Spleen (tissue), 11 donors: Measurements from ENCODE around the gene DAZAP1. TPM values are rescaled to one million over a fixed set of nuclear protein-coding genes. Genes with fewer than 3 reads are reported as not detected.

Experiments
- DNase-seq: peaks from one replicate; pipeline ENCODE4 v3.0.0-alpha.2; 2020
- H3K27ac ChIP-seq, 8 donors: fragments of 200-600 bp; sonication (generic) in 7 of 8; 1 replicate in 4 of 8; 2 replicates in 4 of 8; pipeline versions ENCODE4 v1.5.0 to v1.8.0; 2016 to 2021; ENCODE audit warnings: inconsistent platforms in 4 of 8, mild to moderate bottlenecking in 4 of 8, moderate library complexity in 1 of 8
- H3K27me3 ChIP-seq, 7 donors: fragments of 200-600 bp; sonication (generic) in 6 of 7; replicated peaks in 1 of 7; 1 replicate in 4 of 7; 2 replicates in 3 of 7; pipeline versions ENCODE4 v1.5.0 to v1.8.0; 2016 to 2021; ENCODE audit warnings: inconsistent platforms in 3 of 7, mild to moderate bottlenecking in 1 of 7
- H3K36me3 ChIP-seq, 6 donors: fragments of 200-600 bp; sonication (generic) in 5 of 6; 1 replicate in 4 of 6; 2 replicates in 2 of 6; pipeline versions ENCODE4 v1.5.0 to v1.8.0; 2016 to 2021; ENCODE audit warnings: inconsistent platforms in 2 of 6
- H3K4me1 ChIP-seq, 6 donors: fragments of 200-600 bp; sonication (generic) in 5 of 6; 1 replicate in 3 of 6; 2 replicates in 3 of 6; pipeline versions ENCODE4 v1.5.0 to v1.8.0; 2016 to 2021; ENCODE audit warnings: inconsistent platforms in 3 of 6
- H3K4me3 ChIP-seq, 8 donors: fragments of 200-600 bp; sonication (generic) in 7 of 8; 1 replicate in 4 of 8; 2 replicates in 4 of 8; pipeline versions ENCODE4 v1.5.0 to v1.8.0; 2016 to 2021; ENCODE audit warnings: inconsistent platforms in 4 of 8, mild to moderate bottlenecking in 4 of 8, moderate library complexity in 2 of 8
- H3K9me3 ChIP-seq, 8 donors: fragments of 200-600 bp; sonication (generic) in 7 of 8; 1 replicate in 4 of 8; 2 replicates in 4 of 8; pipeline versions ENCODE4 v1.5.0 to v1.8.0; 2016 to 2021; ENCODE audit warnings: inconsistent platforms in 4 of 8
- CTCF ChIP-seq, 11 experiments: fragments of 200-600 bp in 7 of 11; fragments of 450-650 bp in 4 of 11; sonication (generic) in 4 of 11; IDR thresholded peaks in 8 of 11; conservative IDR thresholded peaks in 3 of 11; 1 replicate in 7 of 11; 2 replicates in 4 of 11; pipeline versions ENCODE4 v1.4.0 to v1.8.0; 2016 to 2021; ENCODE audit warnings: antibody characterized with exemption in 11 of 11, inconsistent platforms in 4 of 11, mild to moderate bottlenecking in 1 of 11
- POLR2A ChIP-seq, 3 donors: fragments of 450-650 bp; IDR thresholded peaks; one replicate each; pipeline ENCODE4 v1.5.1; 2017; ENCODE audit warnings: antibody characterized with exemption in 3 of 3, mild to moderate bottlenecking in 1 of 3
- POLR2AphosphoS5 ChIP-seq, 3 donors: sonication (generic); formaldehyde crosslinking; IDR thresholded peaks; one replicate each; pipeline ENCODE4 v1.5.1; 2017; ENCODE audit warnings: antibody characterized with exemption in 3 of 3
- WGBS, 5 donors: extraction: QIAGEN DNeasy Blood & Tissue Kit in 3 of 5; methylation state at CpG; one replicate each; pipeline versions ENCODE4 v1.1.5 to v1.1.7; 2013 to 2018; 5-methylcytosine and 5-hydroxymethylcytosine counted together
- intact Hi-C: fragments of 100-400 bp; cut with DNase I; formaldehyde crosslinking; loops from one replicate; pipeline ENCODE4 v1.15.0; 2023; ENCODE audit warnings: low total_unique reads
- polyA plus RNA-seq, 3 donors: library from polyadenylated mRNA; stranded (reverse); fragments of 200-250 nt; gene quantifications; one replicate each; pipeline ENCODE4 v1.2.1, GENCODE V29; 2013
- total RNA-seq, 7 donors: library from RNA; depleted of rRNA in 3 of 7; stranded (reverse); fragments of >200 nt in 3 of 7; fragmentation: NEBNext Ultra II Directional in 4 of 7; extraction: Animal tissue kit (Norgen Biotek cat#: 25700) in 4 of 7; gene quantifications; one replicate each; pipeline versions ENCODE4 v1.1.0 to v1.2.1, GENCODE V29; 2016 to 2021
- donor health status: healthy with polysubstance abuse.
- donor health status: DM: no; HTN: no; CAD: no; lungs with moderate emphysema.
- donor health status: DM: no; HTN: no; CAD: no.
- donor health status: Bipolar disorder and iron deficiency.
- donor health status: healthy.
- donor health status: DM: no; HTN: no; CAD: no.
- donor health status: DM: yes; HTN: yes; CAD: no.

The DAZAP1 gene
- total and polyA plus RNA-seq, 10 donors: 43.8 to 137 (median 99.6) TPM

- H3K27me3 ChIP-seq: no peaks in the 10 kb centered on the region
- intact Hi-C loops: no loop called here
- peaks cover 0 to 42% (median 13%) of the 10 kb centered on the region in 6 donors for H3K4me1 ChIP-seq
- 84 to 93% (median 85%) methylated on average over 19 to 47 of the region's 47 CpGs for WGBS, 5 donors
- H3K27ac ChIP-seq: no peak overlapping the region
- H3K9me3 ChIP-seq: no peaks in the 10 kb centered on the region
- TF ChIP-seq CTCF (IDR thresholded peaks at IDR 0.05 in 8 of 11, conservative IDR thresholded peaks at IDR 0.05 in 3 of 11) (no peak), POLR2AphosphoS5 (IDR thresholded peaks at IDR 0.05) (peak in 1 of 3 donors; percentile 32)
- no peak for DNase-seq
- H3K36me3 ChIP-seq: peaks cover 0 to 80% (median 69%) of the 10 kb centered on the region in 6 donors
- no peak overlapping the region for H3K4me3 ChIP-seq
These were observed 26.0 kb downstream of the DAZAP1 start for GRCh38 chr19:1433119-1434039.

GRCh38 chr19:1434040-1434366, 26.6 kb downstream of the DAZAP1 start:
- no peak overlapping the region for H3K4me3 ChIP-seq
- no peaks in the 10 kb centered on the region for H3K9me3 ChIP-seq
- DNase-seq: no peak
- peaks cover 0 to 74% (median 63%) of the 10 kb centered on the region in 6 donors for H3K36me3 ChIP-seq
- no peaks in the 10 kb centered on the region for H3K27me3 ChIP-seq
- peaks cover 0 to 45% (median 16%) of the 10 kb centered on the region in 6 donors for H3K4me1 ChIP-seq
- intact Hi-C loops: no loop called here
- WGBS, 5 donors: 85 to 95% (median 93%) methylated on average over 11 to 17 of the region's 17 CpGs
- H3K27ac ChIP-seq: no peak overlapping the region
- no peak for TF ChIP-seq CTCF (IDR thresholded peaks at IDR 0.05 in 8 of 11, conservative IDR thresholded peaks at IDR 0.05 in 3 of 11)
- peak in 1 of 3 donors; percentile 30 for TF ChIP-seq POLR2AphosphoS5 (IDR thresholded peaks at IDR 0.05)

GRCh38 chr19:1434577-1435060, 27.2 kb downstream of the DAZAP1 start:
- WGBS, 5 donors: 75 to 92% (median 87%) methylated on average over 14 to 39 of the region's 39 CpGs
- H3K36me3 ChIP-seq: peaks cover 0 to 73% (median 59%) of the 10 kb centered on the region in 6 donors
- H3K27me3 ChIP-seq: no peaks in the 10 kb centered on the region
- H3K4me3 ChIP-seq: no peak overlapping the region
- peaks cover 6 to 51% (median 22%) of the 10 kb centered on the region in 6 donors for H3K4me1 ChIP-seq
- intact Hi-C loops: no loop called here
- peak in 2 of 3 donors; percentile 6 to 42 for TF ChIP-seq POLR2AphosphoS5 (IDR thresholded peaks at IDR 0.05)
- TF ChIP-seq POLR2A (IDR thresholded peaks at IDR 0.05): no peak
- no peak for TF ChIP-seq CTCF (IDR thresholded peaks at IDR 0.05 in 8 of 11, conservative IDR thresholded peaks at IDR 0.05 in 3 of 11)
- H3K27ac ChIP-seq: peak overlapping the region in 1 of 8 donors; percentile 25
- no peaks in the 10 kb centered on the region for H3K9me3 ChIP-seq
- DNase-seq: no peak

GRCh38 chr19:1435378-1435989, 28.1 kb downstream of the DAZAP1 start:
- Histone ChIP-seq H3K4me3 (no peak overlapping the region), H3K36me3 (peaks cover 4 to 73% (median 59%) of the 10 kb centered on the region in 6 donors), H3K9me3 (no peaks in the 10 kb centered on the region), H3K4me1 (peaks cover 14 to 60% (median 31%) of the 10 kb centered on the region in 6 donors), H3K27ac (peak overlapping the region in 2 of 8 donors; percentile 8 to 24), H3K27me3 (no peaks in the 10 kb centered on the region)
- DNase-seq: no peak
- WGBS, 5 donors: 80 to 87% (median 83%) methylated on average over 21 of the region's 21 CpGs
- intact Hi-C loops: no loop called here
- TF ChIP-seq CTCF (IDR thresholded peaks at IDR 0.05 in 8 of 11, conservative IDR thresholded peaks at IDR 0.05 in 3 of 11) (no peak), POLR2AphosphoS5 (IDR thresholded peaks at IDR 0.05) (peak; percentile 3 to 58 (median 15)), POLR2A (IDR thresholded peaks at IDR 0.05) (no peak)
